Gastrocnemius medialis (tissue), 4 donors: ENCODE results near the gene CCDC8. TPM values are rescaled to one million over a fixed set of nuclear protein-coding genes. Genes with fewer than 3 reads are reported as not detected.

ENCODE experiments used
- total RNA-seq, 4 donors: library from RNA; depleted of rRNA; stranded (reverse); fragments of >200 nt; gene quantifications; one replicate each; pipeline versions ENCODE4 v1.1.0 to v1.2.3, GENCODE V29; 2016

Gene CCDC8
- total RNA-seq, 4 donors from 2014 or later: 0.46 to 1.6 (median 0.75) TPM

Other genes starting within 250 kb of the CCDC8 start
- not detected for gene IGFL1, start 183.8 kb downstream of the CCDC8 start, total RNA-seq
- 10 to 100 TPM in 3 of 4 donors, 1 to 10 TPM in 1; 5.9 to 29.2 (median 13.9) TPM for gene HIF3A, start 116.5 kb downstream of the CCDC8 start, total RNA-seq
- 10 to 100 TPM; 47.4 to 74.9 (median 62.8) TPM for gene PPP5C, start 66.5 kb downstream of the CCDC8 start, total RNA-seq
- not detected for gene PNMA8C, start 15.4 kb upstream of the CCDC8 start, total RNA-seq
- under 1 TPM in 3 of 4 donors, not detected in 1; 0.13 to 0.83 (median 0.60) TPM for gene PNMA8A, start 58.0 kb upstream of the CCDC8 start, total RNA-seq
- under 1 TPM; 0.07 to 0.18 (median 0.15) TPM for gene PNMA8B, start 82.3 kb upstream of the CCDC8 start, total RNA-seq
- gene CALM3, start 187.8 kb upstream of the CCDC8 start, total RNA-seq: 100 to 1,000 TPM; 109 to 170 (median 142) TPM
- gene PTGIR, start 211.5 kb upstream of the CCDC8 start, total RNA-seq: 1 to 10 TPM in 3 of 4 donors, under 1 TPM in 1; 0.87 to 1.7 (median 1.3) TPM
- gene GNG8, start 222.6 kb upstream of the CCDC8 start, total RNA-seq: not detected
- 1 to 10 TPM in 1 of 4 donors, under 1 TPM in 3; 0.26 to 1.0 (median 0.39) TPM for gene DACT3, start 247.6 kb upstream of the CCDC8 start, total RNA-seq